GM23248 (cell line): ENCODE measurements around the gene QPCTL. TPM values are rescaled to one million over a fixed set of nuclear protein-coding genes. Genes with fewer than 3 reads are reported as not detected.

Experiments used
- DNase-seq: peaks from one replicate; pipeline ENCODE4 v3.0.0-alpha.2; 2015
- H2AFZ ChIP-seq: fragments of 200-600 bp; sonication (generic); 2 replicates; pipeline ENCODE4 v1.6.1; 2016; ENCODE audit warnings: antibody characterized with exemption
- H3F3A ChIP-seq: fragments of 200-600 bp; sonication (generic); 2 replicates; pipeline ENCODE4 v1.6.1; 2016; ENCODE audit warnings: mild to moderate bottlenecking, antibody characterized with exemption, mixed run types; ENCODE audit not compliant: insufficient read depth
- H3K27ac ChIP-seq: fragments of 200-600 bp; sonication (generic); 2 replicates; pipeline ENCODE4 v1.5.1; 2016; ENCODE audit warnings: mild to moderate bottlenecking
- H3K27me3 ChIP-seq: fragments of 200-600 bp; sonication (generic); replicated peaks from 2 replicates; pipeline ENCODE4 v1.6.1; 2016; ENCODE audit warnings: mild to moderate bottlenecking; ENCODE audit not compliant: insufficient read depth
- H3K36me3 ChIP-seq: fragments of 200-600 bp; sonication (generic); 2 replicates; pipeline ENCODE4 v1.6.1; 2016; ENCODE audit warnings: low read depth, mild to moderate bottlenecking
- H3K4me1 ChIP-seq: fragments of 200-600 bp; sonication (generic); 2 replicates; pipeline ENCODE4 v1.6.1; 2016; ENCODE audit warnings: mild to moderate bottlenecking; ENCODE audit not compliant: insufficient read depth
- H3K4me2 ChIP-seq: fragments of 200-600 bp; sonication (generic); one replicate; pipeline ENCODE4 v1.6.1; 2016; ENCODE audit warnings: mild to moderate bottlenecking; ENCODE audit not compliant: unreplicated experiment
- H3K4me3 ChIP-seq: fragments of 200-600 bp; sonication (generic); 2 replicates; pipeline ENCODE4 v1.5.1; 2016; ENCODE audit warnings: mild to moderate bottlenecking
- H3K79me2 ChIP-seq: fragments of 200-600 bp; sonication (generic); 2 replicates; pipeline ENCODE4 v1.6.1; 2016; ENCODE audit warnings: mild to moderate bottlenecking; ENCODE audit not compliant: insufficient read depth
- H3K9ac ChIP-seq: fragments of 200-600 bp; sonication (generic); 2 replicates; pipeline ENCODE4 v1.6.1; 2016; ENCODE audit warnings: mild to moderate bottlenecking
- H3K9me2 ChIP-seq: fragments of 200-600 bp; sonication (generic); 2 replicates; pipeline ENCODE4 v1.6.1; 2016; ENCODE audit warnings: mixed run types, mild to moderate bottlenecking, moderate library complexity; ENCODE audit not compliant: insufficient read depth
- H3K9me3 ChIP-seq: fragments of 200-600 bp; sonication (generic); one replicate; pipeline ENCODE4 v1.6.1; 2017; ENCODE audit warnings: low read depth
- H4K20me1 ChIP-seq: fragments of 200-600 bp; sonication (generic); 2 replicates; pipeline ENCODE4 v1.6.0; 2016; ENCODE audit not compliant: insufficient read depth
- EZH2 ChIP-seq: fragments of 200-600 bp; sonication (generic); IDR thresholded peaks from 2 replicates; pipeline ENCODE4 v1.6.1; 2018; ENCODE audit warnings: antibody characterized with exemption, mild to moderate bottlenecking; ENCODE audit not compliant: insufficient read depth, poor library complexity, severe bottlenecking
- EZH2phosphoT487 ChIP-seq: fragments of 200-600 bp; sonication (generic); IDR thresholded peaks from 2 replicates; pipeline ENCODE4 v1.6.1; 2018; ENCODE audit warnings: antibody characterized with exemption, moderate library complexity, mild to moderate bottlenecking, low read depth; ENCODE audit not compliant: insufficient read depth
- WGBS, 2 experiments: methylation state at CpG; one replicate each; pipeline ENCODE4 v1.1.6; 2015 to 2017; ENCODE audit warnings: low lambda C conversion rate in 2 of 2, low coverage in 1 of 2; ENCODE audit errors: missing lambda C conversion rate in 2 of 2; 5-methylcytosine and 5-hydroxymethylcytosine counted together
- in situ Hi-C: fragments of 300-500 bp; cut with MboI; formaldehyde crosslinking; loops from 2 replicates; pipeline ENCODE4 v1.15.0; 2020
- polyA plus RNA-seq: library from polyadenylated mRNA; unstranded; fragments of >200 nt; fragmentation: Nextera tagmentation; extraction: Ambion mirVana; gene quantifications from 2 replicates; pipeline ENCODE4 v1.2.1, GENCODE V29; 2016
- total RNA-seq: library from RNA; depleted of rRNA; stranded (reverse); fragments of >200 nt; shearing (Covaris generic); gene quantifications from 2 replicates; pipeline ENCODE4 v1.2.3, GENCODE V29; 2014; rRNA removed

QPCTL gene
- 8.6 and 13.2 TPM in 2 replicates for total RNA-seq
- 7.4 and 7.6 TPM in 2 replicates for polyA plus RNA-seq

DNA sequence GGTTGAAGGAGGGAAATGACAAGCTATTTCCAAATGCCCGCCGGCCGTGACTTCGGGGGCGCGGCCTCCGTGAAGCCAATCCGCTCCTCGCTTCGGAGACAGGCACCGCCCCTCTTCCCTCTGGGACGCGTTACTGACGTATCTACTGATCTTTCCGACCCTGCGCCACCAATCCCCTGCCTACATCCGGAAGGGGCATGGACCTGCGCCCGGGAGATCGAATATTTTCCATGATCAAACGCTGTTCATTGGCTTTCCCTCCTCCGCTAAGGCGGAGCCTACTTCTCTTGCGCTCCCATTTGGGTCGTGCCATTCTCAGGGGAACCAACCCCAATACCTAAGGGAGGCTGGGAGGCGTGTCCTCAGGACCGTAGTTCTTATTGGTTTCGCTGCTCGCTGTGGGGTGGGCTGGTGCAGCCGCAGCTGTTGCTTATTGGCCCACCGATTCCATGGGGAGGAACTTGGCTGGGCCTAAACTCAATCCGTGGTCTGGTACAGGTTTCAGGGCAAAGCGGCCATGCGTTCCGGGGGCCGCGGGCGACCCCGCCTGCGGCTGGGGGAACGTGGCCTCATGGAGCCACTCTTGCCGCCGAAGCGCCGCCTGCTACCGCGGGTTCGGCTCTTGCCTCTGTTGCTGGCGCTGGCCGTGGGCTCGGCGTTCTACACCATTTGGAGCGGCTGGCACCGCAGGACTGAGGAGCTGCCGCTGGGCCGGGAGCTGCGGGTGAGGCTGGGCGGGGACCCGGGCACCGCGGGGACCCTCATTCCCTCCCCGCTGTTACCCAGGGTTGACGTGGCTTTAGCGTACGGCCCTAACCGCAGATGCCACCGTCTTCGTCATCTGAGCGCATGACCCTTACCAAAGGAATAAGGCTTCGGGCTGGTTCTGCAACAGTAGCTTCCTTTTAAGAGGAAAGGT, at the start of gene QPCTL:
TSS of gene QPCTL (plus strand) at position 480 of the 919 bp plus-strand sequence. CDS start at position 518, 38 bp downstream.
- peak within 1 kb of the TSS; percentile 86 for H3K4me3 ChIP-seq
- H3K27ac ChIP-seq, result peak within 1 kb of the TSS; percentile 89
- no peaks in the 10 kb centered on the region for H4K20me1 ChIP-seq
- WGBS, 2 experiments, result 0 to 1% methylated on average over 55 to 69 of the region's 70 CpGs
- no peaks in the 10 kb centered on the region for H3K27me3 ChIP-seq
- H3K9ac ChIP-seq, result peak within 1 kb of the TSS; percentile 95
- peak within 1 kb of the TSS; percentile 93 for H3K4me2 ChIP-seq
- H3K9me2 ChIP-seq, result no peaks in the 10 kb centered on the region
- no peaks in the 10 kb centered on the region for H3K9me3 ChIP-seq
- H3K36me3 ChIP-seq, result peaks cover 10% of the 10 kb centered on the region; the same call in 1 of the 2 replicates
- peaks cover 5% of the 10 kb centered on the region; the same call in 1 of the 2 replicates for H3K4me1 ChIP-seq
- TF ChIP-seq EZH2 (no peak), EZH2phosphoT487 (no peak)
- H2AFZ ChIP-seq, result peak within 1 kb of the TSS; percentile 92
- H3K79me2 ChIP-seq, result peaks cover 35% of the 10 kb centered on the region
- in situ Hi-C loops, result no loop called here
- no peaks in the 10 kb centered on the region for H3F3A ChIP-seq
- DNase-seq, result peak; percentile 100

GRCh38 chr19:45643024-45643926, 49.2 kb upstream of the QPCTL start:
- in situ Hi-C loops, result no loop called here
- Histone ChIP-seq H3K36me3 (no peaks in the 10 kb centered on the region), H2AFZ (no peak overlapping the region), H3K79me2 (peaks cover 8% of the 10 kb centered on the region), H3K9me2 (no peaks in the 10 kb centered on the region), H3K4me3 (peak overlapping the region; percentile 28; the same call in 1 of the 2 replicates), H3K4me2 (peak overlapping the region; percentile 84), H3K27me3 (no peaks in the 10 kb centered on the region), H3K9me3 (no peaks in the 10 kb centered on the region), H3K9ac (no peak overlapping the region), H3K4me1 (peaks cover 3% of the 10 kb centered on the region; the same call in 1 of the 2 replicates), H3F3A (peaks cover 14% of the 10 kb centered on the region), H3K27ac (no peak overlapping the region; the same call in 1 of the 2 replicates), H4K20me1 (no peaks in the 10 kb centered on the region)
- peak; percentile 75 for DNase-seq
- TF ChIP-seq EZH2, result no peak
- no peak for TF ChIP-seq EZH2phosphoT487
- 14 to 17% methylated on average over 36 to 37 of the region's 39 CpGs for WGBS, 2 experiments

- no peak overlapping the region for H3K4me2 ChIP-seq
- no peaks in the 10 kb centered on the region for H4K20me1 ChIP-seq
- no peak overlapping the region for H2AFZ ChIP-seq
- H3K9me2 ChIP-seq, result no peaks in the 10 kb centered on the region
- no peaks in the 10 kb centered on the region for H3K27me3 ChIP-seq
- no peaks in the 10 kb centered on the region for H3K9me3 ChIP-seq
- H3K4me3 ChIP-seq, result no peak overlapping the region
- H3K9ac ChIP-seq, result no peak overlapping the region
- H3K79me2 ChIP-seq, result no peaks in the 10 kb centered on the region
- H3K4me1 ChIP-seq, result no peaks in the 10 kb centered on the region
- 45 to 53% methylated on average over 13 to 14 of the region's 14 CpGs for WGBS, 2 experiments
- TF ChIP-seq EZH2phosphoT487 (no peak), EZH2 (no peak)
- H3K36me3 ChIP-seq, result no peaks in the 10 kb centered on the region
- DNase-seq, result no peak
- H3F3A ChIP-seq, result peaks cover 14% of the 10 kb centered on the region
- in situ Hi-C loops, result no loop called here
- no peak overlapping the region for H3K27ac ChIP-seq
Measured at GRCh38 chr19:45643927-45644771, 48.3 kb upstream of the QPCTL start.
